Right kidney (tissue), 1 donor: Measurements from ENCODE around the gene KRTAP5-8.
"Not testable (repeated sequence)": the region's sequence is repeated elsewhere in the genome, so short reads cannot be mapped to it uniquely, and the experiment has no call there.

ENCODE experiments used
- DNase-seq: peaks from one replicate; pipeline ENCODE4 v3.0.0-alpha.2; 2016

KRTAP5-8 gene

GRCh38 chr11:71544525-71545214, 6.8 kb downstream of the KRTAP5-8 start:
- no peak for DNase-seq

- no peak for DNase-seq
These were observed 7.7 kb downstream of the KRTAP5-8 start for GRCh38 chr11:71545405-71545966.

GRCh38 chr11:71548120-71548519, 10.3 kb downstream of the KRTAP5-8 start, which contains the start of gene KRTAP5-9:
Gene KRTAP5-9, plus strand, starts transcription at chr11:71548420. Its CDS starts 238 bp downstream, at chr11:71548658.
- DNase-seq, result no peak

GRCh38 chr11:71548716-71549151, 10.9 kb downstream of the KRTAP5-8 start:
- no peak for DNase-seq

- DNase-seq, result no peak
These were observed 13.9 kb downstream of the KRTAP5-8 start for GRCh38 chr11:71551711-71552110.

- no peak for DNase-seq
These were observed 17.2 kb downstream of the KRTAP5-8 start for GRCh38 chr11:71554996-71555395.

- DNase-seq, result no peak
These were observed 17.7 kb downstream of the KRTAP5-8 start for GRCh38 chr11:71555508-71555907.

GRCh38 chr11:71556018-71556417, 18.2 kb downstream of the KRTAP5-8 start:
- no peak for DNase-seq

GRCh38 chr11:71557257-71557656, 19.4 kb downstream of the KRTAP5-8 start:
- no peak for DNase-seq

GRCh38 chr11:71558996-71559395, 21.2 kb downstream of the KRTAP5-8 start:
- DNase-seq, result no peak

GRCh38 chr11:71562120-71562519, 24.3 kb downstream of the KRTAP5-8 start:
- DNase-seq, result no peak

- no peak for DNase-seq
These were observed 25.6 kb downstream of the KRTAP5-8 start for GRCh38 chr11:71563406-71563805.

GRCh38 chr11:71564430-71564829, 26.6 kb downstream of the KRTAP5-8 start:
- DNase-seq, result no peak

- DNase-seq, result no peak
These were observed 27.4 kb downstream of the KRTAP5-8 start, which contains the start of gene KRTAP5-10 for GRCh38 chr11:71565263-71565662. Gene KRTAP5-10, plus strand, starts transcription at chr11:71565563. Its CDS starts 25 bp downstream, at chr11:71565588.

GRCh38 chr11:71566081-71566620, 28.3 kb downstream of the KRTAP5-8 start:
- DNase-seq, result no peak

GRCh38 chr11:71566626-71567599, 29.1 kb downstream of the KRTAP5-8 start:
- not testable (repeated sequence) for DNase-seq

- DNase-seq, result not testable (repeated sequence)
These were observed 29.8 kb downstream of the KRTAP5-8 start for GRCh38 chr11:71567633-71568032.

- DNase-seq, result no peak
These were observed 31.0 kb downstream of the KRTAP5-8 start for GRCh38 chr11:71568704-71569349.

GRCh38 chr11:71571101-71571850, 33.5 kb downstream of the KRTAP5-8 start:
- DNase-seq, result not testable (repeated sequence)

- DNase-seq, result no peak
These were observed 35.0 kb downstream of the KRTAP5-8 start for GRCh38 chr11:71572811-71573210.

- no peak for DNase-seq
These were observed 36.6 kb downstream of the KRTAP5-8 start for GRCh38 chr11:71574418-71574817.
